Hypothalamus (tissue), 51 donors: Measurements from ENCODE around the gene MAGEA12.
"Not testable (repeated sequence)": the region's sequence is repeated elsewhere in the genome, so short reads cannot be mapped to it uniquely, and the experiment has no call there.

ENCODE experiments used
- DNase-seq, 51 donors: peaks; one replicate each; lab custom pipeline; 2025; lab: John Stamatoyannopoulos, UW

The MAGEA12 gene, protein sequence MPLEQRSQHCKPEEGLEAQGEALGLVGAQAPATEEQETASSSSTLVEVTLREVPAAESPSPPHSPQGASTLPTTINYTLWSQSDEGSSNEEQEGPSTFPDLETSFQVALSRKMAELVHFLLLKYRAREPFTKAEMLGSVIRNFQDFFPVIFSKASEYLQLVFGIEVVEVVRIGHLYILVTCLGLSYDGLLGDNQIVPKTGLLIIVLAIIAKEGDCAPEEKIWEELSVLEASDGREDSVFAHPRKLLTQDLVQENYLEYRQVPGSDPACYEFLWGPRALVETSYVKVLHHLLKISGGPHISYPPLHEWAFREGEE

DNA sequence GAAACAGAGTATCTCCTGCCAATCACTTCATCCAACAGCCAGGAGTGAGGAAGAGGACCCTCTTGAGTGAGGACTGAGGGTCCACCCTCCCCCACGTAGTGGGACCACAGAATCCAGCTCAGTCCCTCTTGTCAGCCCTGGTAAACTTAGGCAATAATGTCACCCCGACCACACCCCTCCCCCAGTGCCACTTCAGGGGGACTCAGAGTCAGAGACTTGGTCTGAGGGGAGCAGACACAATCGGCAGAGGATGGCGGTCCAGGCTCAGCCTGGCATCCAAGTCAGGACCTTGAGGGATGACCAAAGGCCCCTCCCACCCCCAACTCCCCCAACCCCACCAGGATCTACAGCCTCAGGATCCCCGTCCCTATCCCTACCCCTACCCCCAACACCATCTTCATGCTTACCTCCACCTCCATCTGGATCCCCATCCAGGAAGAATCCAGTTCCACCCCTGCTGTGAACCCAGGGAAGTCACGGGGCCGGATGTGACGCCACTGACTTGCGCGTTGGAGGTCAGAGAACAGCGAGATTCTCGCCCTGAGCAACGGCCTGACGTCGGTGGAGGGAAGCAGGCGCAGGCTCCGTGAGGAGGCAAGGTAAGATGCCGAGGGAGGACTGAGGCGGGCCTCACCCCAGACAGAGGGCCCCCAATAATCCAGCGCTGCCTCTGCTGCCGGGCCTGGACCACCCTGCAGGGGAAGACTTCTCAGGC is at the start of gene MAGEA12, which contains the start of gene CSAG1:
MAGEA12 (plus strand) TSS at position 497 of the 715 bp plus-strand sequence. CDS start 2,405 bp downstream, outside the sequence.
CSAG1 (minus strand) TSS at position 461 of the 715 bp plus-strand sequence. CDS start 1,261 bp downstream, outside the sequence.
- DNase-seq = no peak

DNA sequence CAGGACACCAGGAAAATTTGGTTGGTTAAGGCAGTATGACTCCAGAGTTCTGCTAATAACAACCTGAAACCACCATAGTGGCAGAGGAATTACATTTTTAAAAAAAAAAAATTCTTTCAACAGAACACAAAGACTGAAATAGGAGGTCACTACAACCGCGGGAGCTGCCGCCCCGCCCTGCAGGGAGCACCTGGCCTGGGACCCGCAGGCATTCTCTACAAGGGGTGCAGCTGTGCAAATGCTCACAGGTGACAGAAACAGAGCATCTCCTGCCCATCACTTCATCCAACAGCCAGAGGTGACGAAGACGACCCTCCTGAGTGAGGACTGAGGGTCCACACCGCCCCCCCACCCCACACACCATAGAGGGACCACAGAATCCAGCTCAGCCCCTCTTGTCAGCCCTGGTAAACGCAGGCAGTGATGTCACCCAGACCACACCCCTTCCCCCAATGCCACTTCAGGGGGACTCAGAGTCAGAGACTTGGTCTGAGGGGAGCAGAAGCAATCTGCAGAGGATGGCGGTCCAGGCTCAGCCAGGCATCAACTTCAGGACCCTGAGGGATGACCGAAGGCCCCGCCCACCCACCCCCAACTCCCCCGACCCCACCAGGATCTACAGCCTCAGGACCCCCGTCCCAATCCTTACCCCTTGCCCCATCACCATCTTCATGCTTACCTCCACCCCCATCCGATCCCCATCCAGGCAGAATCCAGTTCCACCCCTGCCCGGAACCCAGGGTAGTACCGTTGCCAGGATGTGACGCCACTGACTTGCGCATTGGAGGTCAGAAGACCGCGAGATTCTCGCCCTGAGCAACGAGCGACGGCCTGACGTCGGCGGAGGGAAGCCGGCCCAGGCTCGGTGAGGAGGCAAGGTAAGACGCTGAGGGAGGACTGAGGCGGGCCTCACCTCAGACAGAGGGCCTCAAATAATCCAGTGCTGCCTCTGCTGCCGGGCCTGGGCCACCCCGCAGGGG is 35.3 kb upstream of the MAGEA12 start, which contains the start of gene MAGEA3:
MAGEA3 (plus strand) TSS at position 843 of the 980 bp plus-strand sequence. CDS start 2,039 bp downstream, outside the sequence.
- DNase-seq = not testable (repeated sequence)

DNA sequence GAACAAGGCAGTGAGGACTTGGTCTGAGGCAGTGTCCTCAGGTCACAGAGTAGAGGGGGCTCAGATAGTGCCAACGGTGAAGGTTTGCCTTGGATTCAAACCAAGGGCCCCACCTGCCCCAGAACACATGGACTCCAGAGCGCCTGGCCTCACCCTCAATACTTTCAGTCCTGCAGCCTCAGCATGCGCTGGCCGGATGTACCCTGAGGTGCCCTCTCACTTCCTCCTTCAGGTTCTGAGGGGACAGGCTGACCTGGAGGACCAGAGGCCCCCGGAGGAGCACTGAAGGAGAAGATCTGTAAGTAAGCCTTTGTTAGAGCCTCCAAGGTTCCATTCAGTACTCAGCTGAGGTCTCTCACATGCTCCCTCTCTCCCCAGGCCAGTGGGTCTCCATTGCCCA is 33.2 kb upstream of the MAGEA12 start:
- not testable (repeated sequence) for DNase-seq

DNA sequence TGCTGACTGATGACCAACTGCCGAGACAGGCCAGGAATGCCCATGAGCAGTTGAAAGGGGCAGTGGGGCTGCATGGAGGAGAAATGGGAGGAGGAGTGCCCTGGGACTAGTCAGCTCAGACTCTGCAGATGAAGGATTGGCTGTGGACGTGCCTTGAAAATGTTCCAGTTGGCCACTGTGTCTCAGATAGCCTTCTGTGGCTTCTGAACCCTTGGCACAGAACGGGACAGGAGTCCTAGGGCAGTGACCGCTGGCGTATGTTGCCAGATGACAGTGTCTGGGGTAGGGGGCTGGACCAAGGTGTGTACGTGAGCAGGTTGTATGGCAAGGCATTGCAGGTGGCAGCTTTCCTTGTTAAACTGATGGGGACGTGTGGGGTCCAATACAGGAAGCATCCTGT is 27.1 kb upstream of the MAGEA12 start:
- DNase-seq = not testable (repeated sequence)

DNA sequence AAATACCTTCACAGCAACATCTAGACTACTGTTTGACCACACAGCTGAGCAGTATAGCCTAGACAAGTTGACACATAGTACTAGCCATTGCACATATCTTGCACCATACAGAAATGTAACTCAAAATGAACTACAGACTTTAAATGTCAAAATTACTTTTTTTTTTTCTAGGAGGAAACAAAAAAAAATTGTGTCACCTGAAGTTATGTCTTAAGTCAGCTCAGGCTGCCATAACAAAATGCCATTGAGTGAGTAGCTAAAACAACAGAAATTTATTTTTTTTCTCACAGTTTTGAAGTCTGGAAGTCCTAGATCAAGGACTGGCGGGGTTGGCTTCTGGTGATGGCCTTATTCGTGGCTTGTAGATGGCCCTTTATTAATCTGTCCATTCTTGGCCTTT is 24.4 kb upstream of the MAGEA12 start, which contains the start of gene CSAG2:
CSAG2 (minus strand) TSS at position 101 of the 400 bp plus-strand sequence. CDS start 161 bp downstream, outside the sequence.
- DNase-seq = not testable (repeated sequence)

DNA sequence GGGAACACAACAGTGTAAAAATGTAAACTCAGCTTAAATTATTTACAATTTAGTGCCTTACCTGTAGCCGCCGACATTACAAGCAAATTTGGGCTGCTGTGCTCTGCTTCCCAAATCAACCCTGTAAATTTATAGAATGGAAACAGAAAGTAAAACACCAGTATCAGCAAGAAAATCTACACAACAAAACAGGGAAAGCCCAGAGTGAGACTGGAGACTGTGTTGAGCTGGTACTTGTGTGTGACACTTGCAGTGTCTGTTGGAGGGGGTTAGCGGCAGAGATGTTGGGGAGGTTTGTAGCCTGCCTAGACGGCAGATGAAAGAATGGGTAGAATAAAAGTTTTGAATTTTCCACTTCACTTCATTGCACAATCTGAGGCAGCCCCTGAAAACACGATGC is 20.4 kb upstream of the MAGEA12 start:
- not testable (repeated sequence) for DNase-seq

DNA sequence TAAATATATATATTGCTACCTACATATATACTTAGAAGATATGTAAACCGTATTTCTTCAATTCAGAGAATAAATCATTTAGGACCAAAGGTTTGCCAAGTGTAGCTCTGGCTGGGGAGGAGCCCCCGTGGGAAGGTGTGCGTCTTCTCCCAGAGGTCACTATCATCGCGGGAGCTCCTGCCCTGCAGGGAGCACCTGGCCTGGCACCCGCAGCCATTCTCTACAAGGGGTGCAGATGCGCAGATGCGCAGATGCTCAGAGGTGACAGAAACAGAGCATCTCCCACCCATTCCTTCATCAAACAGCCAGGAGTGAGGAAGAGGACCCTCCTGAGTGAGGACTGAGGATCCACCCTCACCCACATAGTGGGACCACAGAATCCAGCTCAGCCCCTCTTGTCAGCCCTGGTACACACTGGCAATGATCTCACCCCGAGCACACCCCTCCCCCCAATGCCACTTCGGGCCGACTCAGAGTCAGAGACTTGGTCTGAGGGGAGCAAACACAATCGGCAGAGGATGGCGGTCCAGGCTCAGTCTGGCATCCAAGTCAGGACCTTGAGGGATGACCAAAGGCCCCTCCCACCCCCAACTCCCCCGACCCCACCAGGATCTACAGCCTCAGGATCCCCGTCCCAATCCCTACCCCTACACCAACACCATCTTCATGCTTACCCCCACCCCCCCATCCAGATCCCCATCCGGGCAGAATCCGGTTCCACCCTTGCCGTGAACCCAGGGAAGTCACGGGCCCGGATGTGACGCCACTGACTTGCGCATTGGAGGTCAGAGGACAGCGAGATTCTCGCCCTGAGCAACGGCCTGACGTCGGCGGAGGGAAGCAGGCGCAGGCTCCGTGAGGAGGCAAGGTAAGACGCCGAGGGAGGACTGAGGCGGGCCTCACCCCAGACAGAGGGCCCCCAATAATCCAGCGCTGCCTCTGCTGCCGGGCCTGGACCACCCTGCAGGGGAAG is 19.5 kb upstream of the MAGEA12 start, which contains the start of gene MAGEA2B:
MAGEA2B (plus strand) TSS at position 814 of the 973 bp plus-strand sequence. CDS start 2,479 bp downstream, outside the sequence.
- not testable (repeated sequence) for DNase-seq

DNA sequence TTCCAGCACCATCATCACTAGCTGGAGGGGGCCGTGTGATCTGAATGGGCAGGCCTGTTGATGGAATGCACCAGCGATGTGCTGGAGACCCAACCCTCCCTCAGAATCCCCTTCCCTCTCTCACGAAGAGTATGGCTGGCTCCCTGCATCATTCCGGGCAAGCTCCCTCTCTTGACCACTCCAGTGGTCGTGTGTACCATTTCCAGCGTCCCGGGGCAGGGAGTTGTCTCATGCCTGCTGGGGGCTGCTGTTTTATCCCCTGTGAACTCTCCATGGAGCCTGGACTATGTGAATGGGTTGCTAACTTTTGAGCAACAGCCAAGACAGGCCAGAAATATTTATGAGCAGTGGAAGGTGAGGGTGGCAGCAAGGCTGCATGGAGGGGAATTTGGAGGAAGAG is 8.1 kb upstream of the MAGEA12 start:
- no peak for DNase-seq

DNA sequence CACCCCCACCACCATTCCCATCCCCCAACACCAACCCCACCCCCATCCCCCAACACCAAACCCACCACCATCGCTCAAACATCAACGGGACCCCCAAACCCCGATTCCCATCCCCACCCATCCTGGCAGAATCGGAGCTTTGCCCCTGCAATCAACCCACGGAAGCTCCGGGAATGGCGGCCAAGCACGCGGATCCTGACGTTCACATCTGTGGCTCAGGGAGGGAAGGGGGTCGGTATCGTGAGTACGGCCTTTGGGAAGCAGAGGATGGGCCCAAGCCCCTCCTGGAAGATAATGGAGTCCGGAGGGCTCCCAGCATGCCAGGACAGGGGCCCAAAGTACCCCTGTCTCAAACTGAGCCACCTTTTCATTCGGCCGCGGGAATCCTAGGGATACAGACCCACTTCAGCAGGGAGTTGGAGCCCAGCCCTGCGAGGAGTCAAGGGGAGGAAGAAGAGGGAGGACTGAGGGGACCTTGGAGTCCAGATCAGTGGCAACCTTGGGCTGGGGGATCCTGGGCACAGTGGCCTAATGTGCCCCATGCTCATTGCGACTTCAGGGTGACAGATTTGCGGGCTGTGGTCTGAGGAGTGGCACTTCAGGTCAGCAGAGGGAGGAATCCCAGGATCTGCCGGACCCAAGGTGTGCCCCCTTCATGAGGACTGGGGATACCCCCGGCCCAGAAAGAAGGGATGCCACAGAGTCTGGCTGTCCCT is 744 bp downstream of the MAGEA12 start:
- DNase-seq = not testable (repeated sequence)

DNA sequence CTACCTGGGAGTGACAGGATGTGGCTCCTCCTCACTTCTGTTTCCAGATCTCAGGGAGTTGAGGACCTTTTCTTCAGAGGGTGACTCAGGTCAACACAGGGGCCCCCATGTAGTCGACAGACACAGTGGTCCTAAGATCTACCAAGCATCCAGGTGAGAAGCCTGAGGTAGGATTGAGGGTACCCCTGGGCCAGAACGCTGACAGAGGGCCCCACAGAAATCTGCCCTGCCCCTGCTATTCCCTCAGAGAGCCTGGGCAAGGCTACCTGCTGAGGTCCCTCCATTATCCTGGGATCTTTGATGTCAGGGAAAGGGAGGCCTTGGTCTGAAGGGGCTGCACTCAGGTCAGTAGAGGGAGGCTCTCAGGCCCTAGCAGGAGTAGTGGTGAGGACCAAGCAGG is 1.5 kb downstream of the MAGEA12 start:
- no peak for DNase-seq

DNA sequence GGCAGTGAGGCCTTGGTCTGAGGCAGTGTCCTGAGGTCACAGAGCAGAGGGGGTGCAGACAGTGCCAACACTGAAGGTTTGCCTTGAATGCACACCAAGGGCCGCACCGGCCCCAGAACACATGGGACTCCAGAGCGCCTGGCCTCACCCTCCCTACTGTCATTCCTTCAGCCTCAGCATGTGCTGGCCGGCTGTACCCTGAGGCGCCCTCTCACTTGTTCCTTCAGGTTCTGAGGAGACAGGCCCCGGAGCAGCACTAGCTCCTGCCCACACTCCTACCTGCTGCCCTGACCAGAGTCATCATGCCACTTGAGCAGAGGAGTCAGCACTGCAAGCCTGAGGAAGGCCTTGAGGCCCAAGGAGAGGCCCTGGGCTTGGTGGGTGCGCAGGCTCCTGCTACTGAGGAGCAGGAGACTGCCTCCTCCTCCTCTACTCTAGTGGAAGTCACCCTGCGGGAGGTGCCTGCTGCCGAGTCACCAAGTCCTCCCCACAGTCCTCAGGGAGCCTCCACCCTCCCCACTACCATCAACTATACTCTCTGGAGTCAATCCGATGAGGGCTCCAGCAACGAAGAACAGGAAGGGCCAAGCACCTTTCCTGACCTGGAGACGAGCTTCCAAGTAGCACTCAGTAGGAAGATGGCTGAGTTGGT is 2.4 kb downstream of the MAGEA12 start:
- no peak for DNase-seq

DNA sequence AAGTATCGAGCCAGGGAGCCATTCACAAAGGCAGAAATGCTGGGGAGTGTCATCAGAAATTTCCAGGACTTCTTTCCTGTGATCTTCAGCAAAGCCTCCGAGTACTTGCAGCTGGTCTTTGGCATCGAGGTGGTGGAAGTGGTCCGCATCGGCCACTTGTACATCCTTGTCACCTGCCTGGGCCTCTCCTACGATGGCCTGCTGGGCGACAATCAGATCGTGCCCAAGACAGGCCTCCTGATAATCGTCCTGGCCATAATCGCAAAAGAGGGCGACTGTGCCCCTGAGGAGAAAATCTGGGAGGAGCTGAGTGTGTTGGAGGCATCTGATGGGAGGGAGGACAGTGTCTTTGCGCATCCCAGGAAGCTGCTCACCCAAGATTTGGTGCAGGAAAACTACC is 3.0 kb downstream of the MAGEA12 start:
- not testable (repeated sequence) for DNase-seq

DNA sequence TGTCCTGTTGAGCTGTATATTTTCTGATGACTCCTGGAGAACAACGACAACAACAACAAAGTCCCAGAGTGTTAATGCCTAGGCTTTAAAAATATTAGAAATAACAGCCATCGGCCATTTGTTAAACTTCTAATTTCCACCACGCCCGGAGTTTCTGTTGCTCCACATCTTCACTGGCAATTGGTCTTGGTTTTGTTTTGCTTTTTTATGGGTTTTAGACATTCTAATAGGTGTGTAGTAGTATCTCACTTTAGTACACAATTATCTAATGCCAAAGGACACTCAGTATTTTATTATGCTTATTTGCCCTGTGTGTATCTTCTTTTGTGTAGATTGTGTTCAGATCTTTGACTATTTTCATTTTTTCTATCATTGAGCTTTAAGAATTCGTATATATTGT is 5.0 kb downstream of the MAGEA12 start:
- no peak for DNase-seq

DNA sequence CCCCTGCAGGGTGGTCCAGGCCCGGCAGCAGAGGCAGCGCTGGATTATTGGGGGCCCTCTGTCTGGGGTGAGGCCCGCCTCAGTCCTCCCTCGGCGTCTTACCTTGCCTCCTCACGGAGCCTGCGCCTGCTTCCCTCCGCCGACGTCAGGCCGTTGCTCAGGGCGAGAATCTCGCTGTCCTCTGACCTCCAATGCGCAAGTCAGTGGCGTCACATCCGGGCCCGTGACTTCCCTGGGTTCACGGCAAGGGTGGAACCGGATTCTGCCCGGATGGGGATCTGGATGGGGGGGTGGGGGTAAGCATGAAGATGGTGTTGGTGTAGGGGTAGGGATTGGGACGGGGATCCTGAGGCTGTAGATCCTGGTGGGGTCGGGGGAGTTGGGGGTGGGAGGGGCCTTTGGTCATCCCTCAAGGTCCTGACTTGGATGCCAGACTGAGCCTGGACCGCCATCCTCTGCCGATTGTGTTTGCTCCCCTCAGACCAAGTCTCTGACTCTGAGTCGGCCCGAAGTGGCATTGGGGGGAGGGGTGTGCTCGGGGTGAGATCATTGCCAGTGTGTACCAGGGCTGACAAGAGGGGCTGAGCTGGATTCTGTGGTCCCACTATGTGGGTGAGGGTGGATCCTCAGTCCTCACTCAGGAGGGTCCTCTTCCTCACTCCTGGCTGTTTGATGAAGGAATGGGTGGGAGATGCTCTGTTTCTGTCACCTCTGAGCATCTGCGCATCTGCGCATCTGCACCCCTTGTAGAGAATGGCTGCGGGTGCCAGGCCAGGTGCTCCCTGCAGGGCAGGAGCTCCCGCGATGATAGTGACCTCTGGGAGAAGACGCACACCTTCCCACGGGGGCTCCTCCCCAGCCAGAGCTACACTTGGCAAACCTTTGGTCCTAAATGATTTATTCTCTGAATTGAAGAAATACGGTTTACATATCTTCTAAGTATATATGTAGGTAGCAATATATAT is 20.4 kb downstream of the MAGEA12 start, which contains the start of gene MAGEA2:
MAGEA2 (minus strand) TSS at position 157 of the 965 bp plus-strand sequence. CDS start 2,479 bp downstream, outside the sequence.
- DNase-seq = not testable (repeated sequence)

DNA sequence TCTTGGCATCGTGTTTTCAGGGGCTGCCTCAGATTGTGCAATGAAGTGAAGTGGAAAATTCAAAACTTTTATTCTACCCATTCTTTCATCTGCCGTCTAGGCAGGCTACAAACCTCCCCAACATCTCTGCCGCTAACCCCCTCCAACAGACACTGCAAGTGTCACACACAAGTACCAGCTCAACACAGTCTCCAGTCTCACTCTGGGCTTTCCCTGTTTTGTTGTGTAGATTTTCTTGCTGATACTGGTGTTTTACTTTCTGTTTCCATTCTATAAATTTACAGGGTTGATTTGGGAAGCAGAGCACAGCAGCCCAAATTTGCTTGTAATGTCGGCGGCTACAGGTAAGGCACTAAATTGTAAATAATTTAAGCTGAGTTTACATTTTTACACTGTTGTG is 21.3 kb downstream of the MAGEA12 start:
- not testable (repeated sequence) for DNase-seq

DNA sequence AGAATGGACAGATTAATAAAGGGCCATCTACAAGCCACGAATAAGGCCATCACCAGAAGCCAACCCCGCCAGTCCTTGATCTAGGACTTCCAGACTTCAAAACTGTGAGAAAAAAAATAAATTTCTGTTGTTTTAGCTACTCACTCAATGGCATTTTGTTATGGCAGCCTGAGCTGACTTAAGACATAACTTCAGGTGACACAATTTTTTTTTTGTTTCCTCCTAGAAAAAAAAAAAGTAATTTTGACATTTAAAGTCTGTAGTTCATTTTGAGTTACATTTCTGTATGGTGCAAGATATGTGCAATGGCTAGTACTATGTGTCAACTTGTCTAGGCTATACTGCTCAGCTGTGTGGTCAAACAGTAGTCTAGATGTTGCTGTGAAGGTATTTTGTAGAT is 25.4 kb downstream of the MAGEA12 start, which contains the start of gene CSAG3:
CSAG3 (plus strand) TSS at position 301 of the 400 bp plus-strand sequence.
- DNase-seq = not testable (repeated sequence)
